Measurements from ENCODE around the gene ITPK1.

The ITPK1 gene

DNA sequence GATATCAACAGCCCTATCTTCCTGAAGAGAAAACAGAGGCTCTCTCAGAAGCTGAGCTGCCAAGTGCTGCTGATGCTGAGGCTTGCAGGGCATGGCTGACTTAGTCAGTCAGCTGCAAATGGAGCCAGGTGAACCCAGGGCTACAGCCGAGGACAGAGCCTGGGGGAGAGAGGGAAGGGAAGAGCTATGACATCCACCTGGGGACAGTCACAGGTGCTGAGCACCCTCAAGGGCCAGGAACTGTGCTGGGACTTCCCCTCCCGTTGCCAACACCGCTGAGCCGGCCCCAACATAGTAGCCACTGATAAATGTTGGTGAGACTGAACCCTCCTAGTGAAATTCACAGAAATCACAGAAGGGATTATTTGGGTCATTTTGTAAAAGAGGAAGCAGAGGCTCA, 199.5 kb downstream of the ITPK1 start:
- no peak for DNase-seq

DNA sequence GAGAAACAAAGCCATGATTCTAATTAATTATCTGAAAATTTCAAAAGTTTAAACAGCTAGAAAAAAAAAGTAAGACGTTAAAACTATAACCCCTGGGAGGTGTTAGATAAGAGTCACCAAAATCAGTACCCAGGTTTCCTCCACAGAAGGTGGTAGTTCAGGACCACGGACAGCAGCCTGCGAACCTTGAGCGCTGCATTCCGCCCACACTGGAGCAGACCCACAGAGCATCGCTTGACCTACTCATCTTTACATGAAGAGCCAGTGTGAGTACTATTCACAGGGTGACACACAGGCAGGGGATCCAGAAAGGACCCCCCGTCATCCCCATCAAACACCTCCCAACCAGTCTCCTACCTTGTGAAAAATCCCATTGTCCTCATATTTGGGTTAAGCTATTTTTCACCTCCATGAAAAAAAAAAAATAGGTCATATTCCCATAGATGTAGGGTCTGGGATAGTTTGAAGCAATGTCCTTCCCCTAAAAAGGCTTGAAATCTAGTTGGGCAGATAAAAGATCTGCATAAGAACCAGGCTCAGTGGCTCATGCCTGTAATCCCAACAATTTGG, 201.6 kb downstream of the ITPK1 start:
- no peak for DNase-seq

DNA sequence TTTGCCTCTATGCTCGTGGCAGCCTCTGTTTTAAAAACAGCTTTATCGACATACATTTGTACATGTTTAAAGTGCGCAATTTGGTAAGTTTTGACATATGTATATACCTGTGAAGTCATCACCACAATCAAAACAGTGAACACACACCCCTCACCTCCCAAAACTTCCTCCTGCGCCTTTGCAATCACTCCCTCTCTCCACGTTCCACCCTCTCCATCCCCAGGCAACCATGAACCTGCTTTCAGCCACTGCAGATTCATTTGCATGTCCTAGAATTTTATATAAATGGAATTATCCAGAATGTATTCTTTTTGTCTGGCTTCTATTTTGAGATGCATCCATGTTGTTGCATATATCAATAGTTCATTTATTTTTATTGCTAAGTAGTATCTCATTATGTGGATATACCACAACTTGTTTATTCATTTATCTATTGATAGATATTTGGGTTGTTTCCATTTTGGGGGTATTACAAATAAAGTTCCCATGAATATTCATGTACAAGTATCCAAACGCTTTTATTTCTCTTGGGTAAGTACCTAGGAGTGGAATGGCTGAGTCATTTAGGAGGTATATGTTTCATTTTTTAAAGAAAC, 208.3 kb downstream of the ITPK1 start:
- DNase-seq, result no peak

DNA sequence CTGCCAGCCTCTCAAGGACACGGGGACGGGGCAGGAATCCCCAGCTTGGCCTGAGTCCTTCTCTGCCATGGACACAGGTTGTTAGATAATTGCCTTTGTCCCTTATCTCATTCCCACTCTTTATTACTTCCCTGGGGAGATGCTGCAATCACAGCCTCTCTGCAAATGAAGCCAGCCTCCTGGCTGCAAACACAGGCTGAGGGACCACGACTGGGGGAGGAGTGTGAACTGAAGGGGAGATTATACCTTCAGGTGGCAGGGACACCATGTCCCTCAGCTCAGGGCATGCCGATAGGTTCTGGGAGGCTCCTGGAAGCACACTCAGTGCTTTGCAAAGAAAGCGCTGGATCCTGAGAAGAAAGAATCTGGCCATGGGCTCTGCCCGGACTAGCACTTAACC, 208.9 kb downstream of the ITPK1 start:
- no peak for DNase-seq

DNA sequence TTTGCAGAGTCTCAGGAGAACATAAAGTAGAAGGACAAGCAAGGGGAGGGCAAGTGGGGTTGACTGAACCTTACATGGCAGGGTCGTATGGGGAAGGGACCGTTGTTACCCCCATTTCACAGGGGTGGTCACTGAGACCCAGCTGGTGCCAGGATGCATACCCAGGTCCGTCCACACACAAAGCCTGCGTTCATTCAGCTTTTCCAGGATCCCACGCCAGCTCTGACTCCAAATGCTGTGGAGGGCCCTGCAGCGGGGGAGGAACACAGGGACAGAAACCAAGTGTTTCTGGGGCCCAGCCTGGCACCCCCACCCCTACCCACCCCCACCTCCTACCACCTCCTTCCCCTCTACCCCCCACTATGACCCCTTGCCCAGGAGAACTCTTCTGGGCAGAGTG, 209.3 kb downstream of the ITPK1 start:
- no peak for DNase-seq

DNA sequence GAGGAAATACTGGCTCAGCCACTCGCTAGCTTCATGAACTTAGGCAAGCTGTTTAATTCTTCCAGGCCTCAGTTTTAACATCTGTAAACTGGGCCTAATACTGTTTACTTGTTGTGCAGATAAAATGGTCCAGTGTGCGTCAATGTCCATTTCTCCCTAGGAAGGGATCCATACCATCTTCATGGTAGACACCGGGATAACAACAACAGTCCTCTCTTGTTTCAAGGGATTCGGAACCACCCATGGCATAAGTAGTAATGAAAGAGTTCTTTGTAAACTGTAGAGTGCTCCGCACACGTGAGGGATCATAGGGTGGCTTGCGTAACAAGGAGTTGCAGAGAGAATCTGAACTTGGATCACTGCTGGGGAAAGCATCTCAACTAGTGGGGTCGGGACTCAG, 210.1 kb downstream of the ITPK1 start:
- DNase-seq, result no peak

DNA sequence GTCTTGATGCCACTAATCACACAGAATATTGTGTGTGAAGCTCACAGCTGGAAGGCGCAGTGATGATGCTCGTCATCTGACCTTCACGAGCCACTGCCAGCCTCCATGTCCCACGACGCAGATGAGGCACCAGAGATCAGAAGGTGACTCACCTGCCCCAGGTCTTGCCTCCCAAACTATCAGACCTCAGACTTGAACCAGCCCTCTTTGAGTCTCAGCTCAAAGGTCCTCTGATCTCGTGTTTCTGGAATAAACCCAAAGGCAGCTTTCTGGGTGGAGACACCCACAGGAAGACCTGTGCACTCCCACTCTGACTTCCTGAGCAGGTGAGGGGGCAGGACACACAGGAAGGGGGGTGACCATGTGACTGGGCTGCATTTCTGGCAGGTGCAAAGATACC, 212.4 kb downstream of the ITPK1 start:
- no peak for DNase-seq

DNA sequence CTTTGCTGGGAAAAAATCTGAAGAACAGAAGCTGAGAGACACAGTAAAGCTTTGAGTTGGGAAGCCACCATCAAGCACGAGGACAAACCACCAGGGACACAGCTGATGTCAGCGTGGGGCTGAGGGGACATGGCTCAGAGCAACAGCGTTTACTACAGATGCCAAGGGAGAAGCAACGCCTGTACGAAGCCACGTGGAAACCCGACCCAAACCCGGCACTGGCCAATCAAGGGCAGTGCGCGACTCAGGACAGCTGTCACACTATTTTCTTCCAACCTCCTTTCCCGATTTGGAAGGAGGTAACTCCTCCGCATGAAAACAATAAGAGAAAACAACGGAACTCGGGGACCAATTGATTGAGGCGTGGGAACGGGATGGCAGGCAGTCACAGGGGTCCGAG, 213.0 kb downstream of the ITPK1 start:
- DNase-seq, result no peak

DNA sequence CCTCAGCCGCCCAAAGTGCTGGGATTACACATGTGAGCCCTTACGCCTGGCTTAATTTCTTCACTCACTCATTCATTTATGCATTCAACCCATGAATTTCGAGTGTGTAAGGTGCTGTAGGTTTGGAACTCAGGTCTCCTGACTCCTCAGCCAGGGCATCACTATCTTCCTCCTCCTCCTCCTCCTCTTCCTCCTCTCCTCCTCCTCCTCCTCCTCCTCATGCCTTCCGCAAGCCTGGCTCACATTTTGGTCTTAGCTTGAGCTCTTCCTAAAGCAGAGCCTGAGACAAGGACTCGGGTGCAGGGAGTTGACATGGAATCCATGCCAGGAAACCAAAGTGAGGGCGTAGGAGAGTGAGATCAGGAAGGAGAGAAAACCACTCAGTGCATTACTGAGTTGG, 213.5 kb downstream of the ITPK1 start:
- DNase-seq, result no peak

DNA sequence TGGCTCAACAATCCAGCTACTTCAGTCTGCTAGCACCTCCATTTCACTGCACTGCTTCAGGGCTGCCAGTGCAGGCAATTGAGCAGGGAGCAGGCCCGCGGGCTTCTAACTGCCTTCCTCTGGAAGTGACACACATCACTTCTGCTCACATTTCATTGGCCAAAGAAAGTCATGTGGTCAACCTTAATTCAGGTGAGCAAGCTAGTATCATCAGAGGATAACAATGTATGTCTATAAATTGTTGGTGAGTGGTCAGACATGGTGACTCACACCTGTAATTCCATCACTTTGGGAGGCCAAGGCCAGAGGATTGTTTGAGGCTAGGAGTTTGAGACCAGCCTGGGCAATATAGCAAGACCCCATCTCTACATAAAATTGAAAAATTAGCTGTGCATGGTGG, 215.1 kb downstream of the ITPK1 start:
- DNase-seq, result no peak

DNA sequence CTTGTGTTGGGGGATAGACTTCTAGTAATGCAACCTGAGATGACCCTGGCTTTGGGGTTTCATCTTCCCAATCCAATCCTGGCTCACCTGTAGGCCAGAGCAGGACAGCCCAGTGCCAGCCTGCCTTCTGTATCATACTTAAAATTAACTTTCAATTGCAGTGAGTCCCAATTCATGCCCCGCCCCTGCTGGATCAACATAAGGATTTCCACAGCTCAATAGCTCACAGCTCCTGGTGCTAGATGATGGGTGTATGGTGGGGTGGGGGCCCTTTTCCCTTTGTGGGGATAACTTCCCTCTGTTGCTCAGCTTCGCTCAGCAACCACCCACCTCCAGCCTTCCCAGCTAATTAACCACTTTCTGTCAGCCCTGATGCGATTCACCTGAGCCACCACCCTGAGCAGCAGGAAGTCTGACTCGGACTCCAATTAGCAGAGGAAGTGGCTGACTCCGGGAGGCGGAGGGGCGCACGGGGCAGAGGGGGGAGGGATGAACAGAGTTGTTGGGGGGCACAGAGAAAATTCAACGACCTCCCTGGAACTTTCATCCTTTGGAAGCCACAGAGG, 217.1 kb downstream of the ITPK1 start:
- DNase-seq, result no peak

DNA sequence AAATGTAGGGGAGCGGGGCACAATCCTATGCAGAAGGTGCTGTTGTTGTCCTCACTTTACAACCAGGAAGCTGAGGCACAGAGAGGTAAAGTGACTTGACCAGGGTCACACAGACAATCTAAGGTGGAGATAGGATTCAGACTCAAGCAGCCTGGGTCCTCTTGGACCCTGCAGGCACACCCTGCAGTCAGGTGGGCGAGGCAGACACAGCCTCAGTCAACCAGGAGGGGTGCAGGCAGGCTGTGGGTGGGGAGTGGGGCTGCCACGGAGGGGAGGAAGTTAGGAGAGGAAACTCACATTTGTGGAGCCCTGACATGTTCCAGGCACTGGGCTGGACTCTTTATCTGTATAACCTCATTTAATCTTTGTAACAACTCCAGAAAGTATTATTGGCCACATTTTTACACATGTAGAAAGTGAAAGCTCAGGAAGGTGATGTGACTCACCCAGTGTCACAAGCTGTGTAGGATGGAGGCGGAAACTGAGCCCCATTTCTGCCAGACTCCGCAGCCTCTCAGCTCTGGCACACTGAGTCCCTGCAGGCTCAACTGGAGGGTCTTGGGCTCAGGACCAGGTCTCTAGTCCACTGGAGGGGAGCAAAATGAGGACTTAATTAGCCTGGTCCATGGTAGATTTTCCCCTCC, 217.7 kb downstream of the ITPK1 start:
- DNase-seq, result no peak

DNA sequence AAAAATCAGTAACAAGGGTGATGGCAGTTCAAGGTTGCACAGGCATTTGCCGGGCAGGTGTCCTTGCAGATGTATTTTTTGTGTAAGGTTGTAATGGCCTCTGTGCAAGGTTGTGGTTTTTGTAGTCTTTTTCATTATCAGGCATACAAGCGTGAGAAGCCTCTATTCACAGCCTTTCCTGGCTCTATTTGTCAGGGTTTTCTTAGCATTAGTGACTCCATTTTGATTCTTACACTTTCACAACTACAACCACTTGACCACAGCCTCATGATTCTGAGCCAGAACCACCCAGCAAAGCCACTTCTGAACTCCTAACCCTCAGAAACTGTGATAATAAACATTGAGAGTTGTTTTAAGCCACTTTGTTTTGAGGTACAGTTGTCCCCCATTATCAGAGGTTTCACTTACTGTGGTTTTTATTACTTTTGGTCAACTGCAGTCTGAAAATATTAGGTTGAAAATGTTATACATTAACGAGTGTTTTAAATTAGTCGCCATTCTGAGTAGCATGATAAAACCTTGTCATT, 220.3 kb downstream of the ITPK1 start:
- DNase-seq, result no peak

DNA sequence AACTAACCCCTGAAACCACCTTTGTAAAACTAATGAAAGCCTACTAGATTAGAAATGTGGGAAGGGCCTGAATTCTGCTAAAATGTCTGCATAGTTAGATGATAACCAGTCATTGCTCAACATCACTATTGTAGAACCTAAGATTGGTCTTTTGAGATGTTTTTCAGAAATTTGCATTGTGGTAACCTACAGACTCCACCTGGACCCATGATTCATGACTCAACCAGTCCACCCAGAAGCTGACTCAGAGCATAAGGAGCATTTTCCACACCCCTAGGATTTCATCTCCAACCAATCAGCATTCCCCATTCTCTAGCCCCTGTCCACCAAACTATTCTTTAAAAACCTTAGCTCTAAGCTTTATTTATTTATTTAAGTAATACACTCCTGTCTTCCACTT, 223.1 kb downstream of the ITPK1 start:
- no peak for DNase-seq

DNA sequence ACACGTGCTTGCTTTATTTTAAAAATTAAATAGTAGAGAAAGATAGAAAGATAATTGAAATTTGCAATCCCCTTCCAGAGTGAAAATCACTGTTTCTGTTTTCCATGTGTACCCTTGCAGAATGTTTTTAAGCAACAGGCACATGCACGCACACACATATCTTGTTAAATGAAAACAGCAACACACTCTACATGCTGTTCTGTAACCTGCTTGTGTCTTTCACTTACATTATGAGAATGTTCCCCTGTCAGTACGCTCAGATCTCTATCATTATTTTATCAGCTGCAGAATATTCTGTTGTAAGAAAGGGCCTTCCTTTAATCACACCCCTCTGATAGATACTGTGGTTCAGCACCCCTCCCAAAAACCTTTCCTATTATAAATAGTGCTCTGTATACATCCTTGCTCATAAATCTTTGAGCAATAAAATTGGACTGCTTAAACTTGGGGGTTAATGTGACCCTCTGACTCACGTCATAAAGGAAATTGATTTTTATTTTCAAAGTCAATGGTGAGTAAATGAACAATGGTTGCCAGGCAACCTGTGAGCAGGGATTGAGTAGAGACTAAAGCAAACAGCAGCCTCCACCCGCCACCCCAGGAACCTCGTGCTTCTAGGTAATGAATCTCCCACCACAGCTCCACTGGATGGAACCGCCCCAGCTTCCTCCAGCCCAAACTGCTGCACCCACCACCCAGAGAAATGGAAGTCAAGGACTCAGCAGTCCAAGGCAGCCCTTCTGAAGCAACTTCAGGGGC, 224.7 kb downstream of the ITPK1 start:
- no peak for DNase-seq

DNA sequence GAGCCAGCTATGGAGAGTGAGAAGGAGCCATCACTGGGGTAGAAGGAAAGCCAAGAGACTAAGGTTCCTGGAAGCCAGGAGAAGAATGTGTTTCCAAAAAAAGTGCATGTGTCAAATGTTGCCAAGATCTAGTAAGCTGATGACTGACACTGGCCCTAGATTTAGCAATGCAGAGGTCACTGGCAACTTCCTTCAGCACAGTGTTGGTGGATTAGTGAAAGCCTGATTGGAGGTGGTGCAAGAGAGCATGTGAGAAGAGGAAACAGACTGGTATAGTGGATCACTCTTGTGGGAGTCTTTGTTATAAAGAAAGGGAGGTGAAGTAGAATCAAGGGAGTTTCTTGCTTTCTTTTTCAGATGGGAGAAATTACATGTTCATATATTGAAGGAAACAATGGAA, 226.8 kb downstream of the ITPK1 start:
- no peak for DNase-seq

DNA sequence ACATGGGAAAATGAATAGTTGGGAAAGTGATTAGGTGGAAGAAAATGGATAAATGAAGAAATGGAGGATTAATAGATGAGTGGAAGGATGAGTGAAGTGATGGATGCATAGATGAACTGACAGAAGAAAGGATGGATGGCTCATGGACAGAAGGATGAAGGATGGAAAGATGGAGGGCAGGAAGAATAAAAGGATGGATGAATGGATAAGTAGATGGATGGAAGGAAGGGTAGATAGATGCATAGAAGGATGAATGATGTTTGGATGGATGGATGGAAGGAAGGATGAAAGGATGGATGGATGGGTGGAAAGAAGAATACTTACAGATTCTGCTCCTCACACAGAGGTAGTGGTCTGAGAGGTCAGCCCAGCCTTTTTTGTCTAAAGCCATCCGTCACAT, 228.6 kb downstream of the ITPK1 start:
- DNase-seq, result no peak

Data from NCI-H1694 treated with DMSO at 0.1 percent for 48 hours (cell line).